Mucosa of rectum (tissue), 2 donors: ENCODE measurements around the gene PRTFDC1.
"Not testable (repeated sequence)": the region's sequence is repeated elsewhere in the genome, so short reads cannot be mapped to it uniquely, and the experiment has no call there.

Experiments
- H3K27ac ChIP-seq, 2 donors: one replicate each; pipeline ENCODE4 v1.7.0; 2013; ENCODE audit warnings: inconsistent platforms in 2 of 2, low read depth in 2 of 2, low read length in 2 of 2
- H3K27me3 ChIP-seq, 2 donors: one replicate each; pipeline ENCODE4 v1.7.0; 2013; ENCODE audit warnings: low read length in 2 of 2; ENCODE audit not compliant: control insufficient read depth in 2 of 2, insufficient read depth in 2 of 2
- H3K36me3 ChIP-seq, 2 donors: one replicate each; pipeline ENCODE4 v1.7.0; 2013; ENCODE audit warnings: low read length in 2 of 2; ENCODE audit not compliant: control insufficient read depth in 2 of 2, insufficient read depth in 2 of 2
- H3K4me1 ChIP-seq, 2 donors: one replicate each; pipeline ENCODE4 v1.7.0; 2013; ENCODE audit warnings: low read length in 2 of 2, mild to moderate bottlenecking in 1 of 2; ENCODE audit not compliant: control insufficient read depth in 2 of 2, insufficient read depth in 2 of 2
- H3K4me3 ChIP-seq, 2 donors: one replicate each; pipeline ENCODE4 v1.7.0; 2013; ENCODE audit warnings: low read length in 2 of 2
- H3K9ac ChIP-seq, 2 donors: one replicate each; pipeline ENCODE4 v1.7.0; 2013; ENCODE audit warnings: low read length in 2 of 2, low read depth in 1 of 2, mild to moderate bottlenecking in 1 of 2
- H3K9me3 ChIP-seq, 2 donors: one replicate each; pipeline ENCODE4 v1.7.0; 2013; ENCODE audit warnings: low read length in 2 of 2; ENCODE audit not compliant: control insufficient read depth in 2 of 2
- donor health status: healthy.
- donor health status: Normal muscosa, but diverticular disease.

PRTFDC1 gene

GRCh38 chr10:24968349-24968748 lies 15.9 kb upstream of the PRTFDC1 start:
- H3K36me3 ChIP-seq, result no peaks in the 10 kb centered on the region
- H3K4me1 ChIP-seq, result no peaks in the 10 kb centered on the region
- no peak overlapping the region for H3K9ac ChIP-seq
- H3K27me3 ChIP-seq, result no peaks in the 10 kb centered on the region
- no peak overlapping the region for H3K4me3 ChIP-seq
- no peaks in the 10 kb centered on the region for H3K9me3 ChIP-seq
- H3K27ac ChIP-seq, result no peak overlapping the region

- H3K4me3 ChIP-seq, result no peak overlapping the region
- H3K36me3 ChIP-seq, result no peaks in the 10 kb centered on the region
- no peak overlapping the region for H3K27ac ChIP-seq
These were observed 14.6 kb upstream of the PRTFDC1 start for GRCh38 chr10:24966962-24967481.

GRCh38 chr10:24965051-24965450 lies 12.6 kb upstream of the PRTFDC1 start:
- no peaks in the 10 kb centered on the region for H3K9me3 ChIP-seq
- H3K4me3 ChIP-seq, result no peak overlapping the region
- no peaks in the 10 kb centered on the region for H3K27me3 ChIP-seq
- no peak overlapping the region for H3K9ac ChIP-seq
- no peaks in the 10 kb centered on the region for H3K36me3 ChIP-seq
- no peak overlapping the region for H3K27ac ChIP-seq
- peaks cover 0 to 6% of the 10 kb centered on the region in 2 donors for H3K4me1 ChIP-seq

More at GRCh38 chr10:24966962-24967481, 14.6 kb upstream of the PRTFDC1 start:
- Histone ChIP-seq H3K9ac (no peak overlapping the region), H3K4me1 (peaks cover 0 to 6% of the 10 kb centered on the region in 2 donors), H3K27me3 (no peaks in the 10 kb centered on the region), H3K9me3 (no peaks in the 10 kb centered on the region)

GRCh38 chr10:24963521-24964041 lies 11.2 kb upstream of the PRTFDC1 start:
- no peak overlapping the region for H3K27ac ChIP-seq
- no peaks in the 10 kb centered on the region for H3K27me3 ChIP-seq
- H3K36me3 ChIP-seq, result no peaks in the 10 kb centered on the region
- no peak overlapping the region for H3K9ac ChIP-seq
- H3K4me1 ChIP-seq, result peaks cover 0 to 6% of the 10 kb centered on the region in 2 donors
- H3K9me3 ChIP-seq, result no peaks in the 10 kb centered on the region
- H3K4me3 ChIP-seq, result no peak overlapping the region

GRCh38 chr10:24962995-24963394 lies 10.6 kb upstream of the PRTFDC1 start:
- Histone ChIP-seq H3K36me3 (no peaks in the 10 kb centered on the region), H3K9ac (no peak overlapping the region), H3K4me3 (no peak overlapping the region), H3K4me1 (peaks cover 0 to 6% of the 10 kb centered on the region in 2 donors), H3K9me3 (no peaks in the 10 kb centered on the region), H3K27me3 (no peaks in the 10 kb centered on the region), H3K27ac (peak overlapping the region; percentile 8 to 45)

GRCh38 chr10:24961582-24961981 lies 9.2 kb upstream of the PRTFDC1 start:
- peaks cover 2 to 6% of the 10 kb centered on the region in 2 donors for H3K4me1 ChIP-seq
- no peak overlapping the region for H3K27ac ChIP-seq
- H3K9ac ChIP-seq, result no peak overlapping the region
- H3K4me3 ChIP-seq, result no peak overlapping the region
- no peaks in the 10 kb centered on the region for H3K36me3 ChIP-seq
- no peaks in the 10 kb centered on the region for H3K27me3 ChIP-seq
- H3K9me3 ChIP-seq, result no peaks in the 10 kb centered on the region

GRCh38 chr10:24959382-24959730 lies 7.0 kb upstream of the PRTFDC1 start:
- Histone ChIP-seq H3K36me3 (no peaks in the 10 kb centered on the region), H3K27me3 (no peaks in the 10 kb centered on the region), H3K4me3 (no peak overlapping the region), H3K27ac (peak overlapping the region; percentile 20 to 38), H3K4me1 (peaks cover 2 to 6% of the 10 kb centered on the region in 2 donors), H3K9me3 (no peaks in the 10 kb centered on the region), H3K9ac (no peak overlapping the region)

- no peaks in the 10 kb centered on the region for H3K36me3 ChIP-seq
- H3K4me1 ChIP-seq, result peaks cover 2 to 6% of the 10 kb centered on the region in 2 donors
- no peak overlapping the region for H3K9ac ChIP-seq
These were observed 6.4 kb upstream of the PRTFDC1 start for GRCh38 chr10:24958721-24959381.

GRCh38 chr10:24958091-24958720 lies 5.8 kb upstream of the PRTFDC1 start:
- Histone ChIP-seq H3K27ac (peak overlapping the region; percentile 50 to 54), H3K9ac (no peak overlapping the region), H3K4me3 (no peak overlapping the region)

More at GRCh38 chr10:24958721-24959381, 6.4 kb upstream of the PRTFDC1 start:
- Histone ChIP-seq H3K27me3 (no peaks in the 10 kb centered on the region), H3K9me3 (no peaks in the 10 kb centered on the region), H3K4me3 (no peak overlapping the region), H3K27ac (peak overlapping the region; percentile 50 to 54)

GRCh38 chr10:24957624-24958051 lies 5.2 kb upstream of the PRTFDC1 start:
- H3K9ac ChIP-seq, H3K27me3 ChIP-seq, H3K36me3 ChIP-seq, H3K4me3 ChIP-seq, H3K9me3 ChIP-seq: not testable (repeated sequence)
- H3K4me1 ChIP-seq, result peaks cover 7 to 10% of the 10 kb centered on the region in 2 donors
- peak overlapping the region in 1 of 2 donors; percentile 30 for H3K27ac ChIP-seq

More at GRCh38 chr10:24958091-24958720, 5.8 kb upstream of the PRTFDC1 start:
- Histone ChIP-seq H3K36me3 (no peaks in the 10 kb centered on the region), H3K9me3 (no peaks in the 10 kb centered on the region), H3K4me1 (peaks cover 7 to 9% of the 10 kb centered on the region in 2 donors), H3K27me3 (no peaks in the 10 kb centered on the region)
